HL-60 (cell line): Measurements from ENCODE around the gene PIK3R2.

Source experiments
- POLR2AphosphoS5 ChIP-seq: IDR thresholded peaks from 2 replicates; pipeline ENCODE4 v1.6.1; 2012; ENCODE audit warnings: low read depth
- TF ChIP-seq, protein P1 (sequence below): IDR thresholded peaks from one replicate; pipeline ENCODE4 v1.5.1; 2011; ENCODE audit warnings: low read length, control low read depth, inconsistent platforms; ENCODE audit not compliant: insufficient read depth

- TF ChIP-seq, protein P1, sequence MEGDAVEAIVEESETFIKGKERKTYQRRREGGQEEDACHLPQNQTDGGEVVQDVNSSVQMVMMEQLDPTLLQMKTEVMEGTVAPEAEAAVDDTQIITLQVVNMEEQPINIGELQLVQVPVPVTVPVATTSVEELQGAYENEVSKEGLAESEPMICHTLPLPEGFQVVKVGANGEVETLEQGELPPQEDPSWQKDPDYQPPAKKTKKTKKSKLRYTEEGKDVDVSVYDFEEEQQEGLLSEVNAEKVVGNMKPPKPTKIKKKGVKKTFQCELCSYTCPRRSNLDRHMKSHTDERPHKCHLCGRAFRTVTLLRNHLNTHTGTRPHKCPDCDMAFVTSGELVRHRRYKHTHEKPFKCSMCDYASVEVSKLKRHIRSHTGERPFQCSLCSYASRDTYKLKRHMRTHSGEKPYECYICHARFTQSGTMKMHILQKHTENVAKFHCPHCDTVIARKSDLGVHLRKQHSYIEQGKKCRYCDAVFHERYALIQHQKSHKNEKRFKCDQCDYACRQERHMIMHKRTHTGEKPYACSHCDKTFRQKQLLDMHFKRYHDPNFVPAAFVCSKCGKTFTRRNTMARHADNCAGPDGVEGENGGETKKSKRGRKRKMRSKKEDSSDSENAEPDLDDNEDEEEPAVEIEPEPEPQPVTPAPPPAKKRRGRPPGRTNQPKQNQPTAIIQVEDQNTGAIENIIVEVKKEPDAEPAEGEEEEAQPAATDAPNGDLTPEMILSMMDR = no peak
- no peak for TF ChIP-seq POLR2AphosphoS5
These were observed 45.7 kb upstream of the PIK3R2 start for GRCh38 chr19:18107235-18107634.
